H9 (cell line): ENCODE data around the gene ARHGAP22. TPM values are rescaled to one million over a fixed set of nuclear protein-coding genes. Genes with fewer than 3 reads are reported as not detected.

Experiments used
- DNase-seq: peaks from one replicate; pipeline ENCODE4 v3.0.0-alpha.2; 2017
- H2AFZ ChIP-seq: one replicate; pipeline ENCODE4 v1.6.1; 2013; ENCODE audit warnings: mild to moderate bottlenecking, low read length, control low read depth, moderate library complexity
- H2AK5ac ChIP-seq: 2 replicates; pipeline ENCODE4 v1.6.1; 2013; ENCODE audit warnings: low read length, control low read depth, mixed read lengths; ENCODE audit not compliant: insufficient read length
- H2BK120ac ChIP-seq: one replicate; pipeline ENCODE4 v1.6.1; 2013; ENCODE audit warnings: low read depth, mild to moderate bottlenecking, low read length, control low read depth, inconsistent platforms; ENCODE audit not compliant: poor library complexity, severe bottlenecking
- H2BK12ac ChIP-seq: 2 replicates; pipeline ENCODE4 v1.6.1; 2013; ENCODE audit warnings: low read length, control low read depth, mixed read lengths, low read depth; ENCODE audit not compliant: insufficient read length
- H2BK15ac ChIP-seq: 2 replicates; pipeline ENCODE4 v1.6.1; 2013; ENCODE audit warnings: low read depth, low read length, control low read depth
- H2BK20ac ChIP-seq: one replicate; pipeline ENCODE4 v1.6.1; 2013; ENCODE audit warnings: low read depth, mild to moderate bottlenecking, low read length, control low read depth, inconsistent platforms; ENCODE audit not compliant: poor library complexity, severe bottlenecking
- H2BK5ac ChIP-seq: 2 replicates; pipeline ENCODE4 v1.6.1; 2013; ENCODE audit warnings: low read length, control low read depth, mixed read lengths; ENCODE audit not compliant: insufficient read length
- H3K14ac ChIP-seq: 2 replicates; pipeline ENCODE4 v1.6.1; 2013; ENCODE audit warnings: low read length, control low read depth; ENCODE audit not compliant: insufficient read depth
- H3K18ac ChIP-seq: 2 replicates; pipeline ENCODE4 v1.6.1; 2013; ENCODE audit warnings: low read depth, mild to moderate bottlenecking, mixed read lengths, low read length, control low read depth; ENCODE audit not compliant: insufficient read length
- H3K23ac ChIP-seq: 2 replicates; pipeline ENCODE4 v1.6.1; 2013; ENCODE audit warnings: low read length, control low read depth, mixed read lengths, low read depth; ENCODE audit not compliant: insufficient read length
- H3K23me2 ChIP-seq: 2 replicates; pipeline ENCODE4 v1.6.1; 2013; ENCODE audit warnings: low read depth, mild to moderate bottlenecking, mixed read lengths, low read length, control low read depth; ENCODE audit not compliant: insufficient read length, poor library complexity, severe bottlenecking
- H3K27ac ChIP-seq: 2 replicates; pipeline ENCODE4 v1.5.1; 2013; ENCODE audit warnings: low read length, control low read depth, mixed read lengths, low read depth; ENCODE audit not compliant: insufficient read length
- H3K27me3 ChIP-seq: 2 replicates; pipeline ENCODE4 v1.6.1; 2013; ENCODE audit warnings: low read length, control low read depth, inconsistent platforms; ENCODE audit not compliant: insufficient read depth
- H3K4ac ChIP-seq: 2 replicates; pipeline ENCODE4 v1.6.1; 2013; ENCODE audit warnings: low read depth, mild to moderate bottlenecking, control low read depth, inconsistent platforms, low read length, moderate library complexity
- H3K4me1 ChIP-seq: 2 replicates; pipeline ENCODE4 v1.6.1; 2013; ENCODE audit warnings: low read length, control low read depth, inconsistent platforms; ENCODE audit not compliant: insufficient read depth
- H3K4me2 ChIP-seq: 2 replicates; pipeline ENCODE4 v1.6.1; 2013; ENCODE audit warnings: low read length, control low read depth, mixed read lengths; ENCODE audit not compliant: insufficient read length, insufficient read depth
- H3K56ac ChIP-seq: 2 replicates; pipeline ENCODE4 v1.6.1; 2013; ENCODE audit warnings: low read depth, mild to moderate bottlenecking, mixed read lengths, low read length, control low read depth; ENCODE audit not compliant: insufficient read length
- H3K79me1 ChIP-seq: 2 replicates; pipeline ENCODE4 v1.6.1; 2013; ENCODE audit warnings: low read depth, mild to moderate bottlenecking, moderate library complexity, low read length, control low read depth, inconsistent platforms; ENCODE audit not compliant: insufficient read depth, poor library complexity, severe bottlenecking
- H3K79me2 ChIP-seq: 2 replicates; pipeline ENCODE4 v1.6.1; 2013; ENCODE audit warnings: low read length, control low read depth, inconsistent platforms; ENCODE audit not compliant: insufficient read depth
- H3K9ac ChIP-seq: 2 replicates; pipeline ENCODE4 v1.6.1; 2013; ENCODE audit warnings: low read length, control low read depth, mixed read lengths; ENCODE audit not compliant: insufficient read length; ENCODE audit errors: extremely low read depth
- H3K9me3 ChIP-seq: one replicate; pipeline ENCODE4 v1.6.1; 2013; ENCODE audit warnings: low read depth, low read length, inconsistent platforms; ENCODE audit not compliant: control insufficient read depth
- H3T11ph ChIP-seq: one replicate; pipeline ENCODE4 v1.6.1; 2013; ENCODE audit warnings: mild to moderate bottlenecking, low read length, control low read depth, inconsistent platforms
- H4K20me1 ChIP-seq: one replicate; pipeline ENCODE4 v1.6.1; 2013; ENCODE audit not compliant: control insufficient read depth, insufficient read length, insufficient read depth
- H4K5ac ChIP-seq: 2 replicates; pipeline ENCODE4 v1.6.1; 2013; ENCODE audit warnings: low read depth, mild to moderate bottlenecking, mixed read lengths, low read length, control low read depth; ENCODE audit not compliant: insufficient read length
- H4K8ac ChIP-seq: replicated peaks from 2 replicates; pipeline ENCODE4 v1.6.1; 2013; ENCODE audit warnings: low read length, control low read depth, mixed read lengths, low read depth; ENCODE audit not compliant: insufficient read length
- H4K91ac ChIP-seq: 2 replicates; pipeline ENCODE4 v1.6.1; 2013; ENCODE audit warnings: low read depth, mild to moderate bottlenecking, moderate library complexity, mixed read lengths, low read length, control low read depth; ENCODE audit not compliant: insufficient read length
- H3K27ac Mint-ChIP-seq, 3 experiments: 2 replicates in 2 of 3; 3 replicates in 1 of 3; pipeline ENCODE4 v1.8.0; 2020 to 2021; ENCODE audit warnings: mixed read lengths in 3 of 3, mild to moderate bottlenecking in 1 of 3, moderate library complexity in 1 of 3
- H3K27me3 Mint-ChIP-seq: 2 replicates; pipeline ENCODE4 v1.8.0; 2021; ENCODE audit warnings: low read depth, mild to moderate bottlenecking, moderate library complexity, mixed read lengths
- H3K36me3 Mint-ChIP-seq, 3 experiments: 2 replicates in 2 of 3; 3 replicates in 1 of 3; pipeline ENCODE4 v1.8.0; 2020 to 2021; ENCODE audit warnings: low read depth in 3 of 3, mixed read lengths in 3 of 3; ENCODE audit not compliant: insufficient read depth in 1 of 3
- H3K4me1 Mint-ChIP-seq, 2 experiments: 2 replicates each; pipeline ENCODE4 v1.8.0; 2020; ENCODE audit warnings: mixed read lengths in 2 of 2
- H3K4me3 Mint-ChIP-seq, 2 experiments: 2 replicates in 1 of 2; 3 replicates in 1 of 2; pipeline ENCODE4 v1.8.0; 2020 to 2021; ENCODE audit warnings: mild to moderate bottlenecking in 2 of 2, mixed read lengths in 2 of 2, moderate library complexity in 1 of 2
- H3K9me3 Mint-ChIP-seq, 2 experiments: 2 replicates in 1 of 2; 3 replicates in 1 of 2; pipeline ENCODE4 v1.8.0; 2020; ENCODE audit warnings: mild to moderate bottlenecking in 2 of 2, mixed read lengths in 2 of 2, moderate library complexity in 1 of 2
- WGBS: extraction: QIAGEN DNeasy Blood & Tissue Kit; methylation state at CpG from one replicate; pipeline ENCODE4 v1.1.7; 2013; ENCODE audit warnings: missing lambda C conversion rate, low lambda C conversion rate, mixed read lengths; ENCODE audit not compliant: insufficient read length; ENCODE audit errors: extremely low coverage; 5-methylcytosine and 5-hydroxymethylcytosine counted together
- total RNA-seq: library from RNA; stranded (reverse); gene quantifications from 2 replicates; pipeline ENCODE4 v1.2.1, GENCODE V29; 2021
- TF ChIP-seq, protein P1 (sequence below): fragments of 200-600 bp; sonication (generic); conservative IDR thresholded peaks from 3 replicates; pipeline ENCODE4 v1.8.0; 2021; ENCODE audit warnings: antibody characterized with exemption, mild to moderate bottlenecking

Gene ARHGAP22
- total RNA-seq, 1 experiment from 2014 or later = 7.4 TPM

- no peak overlapping the region for H4K5ac ChIP-seq
- Mint-ChIP-seq H3K27ac (peak overlapping the region; percentile 49 to 79 (median 68); a peak in 2 of 7 replicates), H3K9me3 (no peaks in the 10 kb centered on the region), H3K27me3 (no peaks in the 10 kb centered on the region), H3K4me1 (peaks cover 22 to 23% of the 10 kb centered on the region in 2 experiments), H3K36me3 (peaks cover 2 to 7% (median 2%) of the 10 kb centered on the region in 3 experiments; a peak in 4 of 7 replicates), H3K4me3 (no peak overlapping the region)
- H4K8ac ChIP-seq = no peak overlapping the region
- no peak overlapping the region for H2AFZ ChIP-seq
- no peak overlapping the region for H3K23ac ChIP-seq
- no peak overlapping the region for H2BK5ac ChIP-seq
- H3T11ph ChIP-seq = no peak overlapping the region
- no peaks in the 10 kb centered on the region for H3K79me1 ChIP-seq
- no peak overlapping the region for H3K27ac ChIP-seq
- H3K4me2 ChIP-seq = no peak overlapping the region
- no peak overlapping the region for H3K4ac ChIP-seq
- no CpG with 5 or more reads among the region's 2 CpGs for WGBS
- no peaks in the 10 kb centered on the region for H3K79me2 ChIP-seq
- H3K9me3 ChIP-seq = no peaks in the 10 kb centered on the region
- H3K23me2 ChIP-seq = no peaks in the 10 kb centered on the region
- H2BK15ac ChIP-seq = no peak overlapping the region
- no peaks in the 10 kb centered on the region for H3K27me3 ChIP-seq
- H3K9ac ChIP-seq = no peak overlapping the region
- no peak overlapping the region for H4K91ac ChIP-seq
- H3K4me1 ChIP-seq = no peaks in the 10 kb centered on the region
- no peaks in the 10 kb centered on the region for H4K20me1 ChIP-seq
- no peak overlapping the region for H2BK120ac ChIP-seq
- no peak overlapping the region for H3K18ac ChIP-seq
- TF ChIP-seq, protein P1, sequence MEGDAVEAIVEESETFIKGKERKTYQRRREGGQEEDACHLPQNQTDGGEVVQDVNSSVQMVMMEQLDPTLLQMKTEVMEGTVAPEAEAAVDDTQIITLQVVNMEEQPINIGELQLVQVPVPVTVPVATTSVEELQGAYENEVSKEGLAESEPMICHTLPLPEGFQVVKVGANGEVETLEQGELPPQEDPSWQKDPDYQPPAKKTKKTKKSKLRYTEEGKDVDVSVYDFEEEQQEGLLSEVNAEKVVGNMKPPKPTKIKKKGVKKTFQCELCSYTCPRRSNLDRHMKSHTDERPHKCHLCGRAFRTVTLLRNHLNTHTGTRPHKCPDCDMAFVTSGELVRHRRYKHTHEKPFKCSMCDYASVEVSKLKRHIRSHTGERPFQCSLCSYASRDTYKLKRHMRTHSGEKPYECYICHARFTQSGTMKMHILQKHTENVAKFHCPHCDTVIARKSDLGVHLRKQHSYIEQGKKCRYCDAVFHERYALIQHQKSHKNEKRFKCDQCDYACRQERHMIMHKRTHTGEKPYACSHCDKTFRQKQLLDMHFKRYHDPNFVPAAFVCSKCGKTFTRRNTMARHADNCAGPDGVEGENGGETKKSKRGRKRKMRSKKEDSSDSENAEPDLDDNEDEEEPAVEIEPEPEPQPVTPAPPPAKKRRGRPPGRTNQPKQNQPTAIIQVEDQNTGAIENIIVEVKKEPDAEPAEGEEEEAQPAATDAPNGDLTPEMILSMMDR = peak; percentile 67
- no peak overlapping the region for H2AK5ac ChIP-seq
- DNase-seq = peak; percentile 54
- H3K56ac ChIP-seq = no peak overlapping the region
- no peak overlapping the region for H2BK12ac ChIP-seq
- no peak overlapping the region for H2BK20ac ChIP-seq
- H3K14ac ChIP-seq = no peak overlapping the region
Measured at GRCh38 chr10:48444266-48444665, 160.6 kb downstream of the ARHGAP22 start.
